PC-9 (cell line): ENCODE results near the gene SYNGR4. TPM values are rescaled to one million over a fixed set of nuclear protein-coding genes. Genes with fewer than 3 reads are reported as not detected.

Experiments used
- BruUV-seq: library from RNA; stranded (reverse); fragments of 400-500 nt; replicated peaks from 2 replicates; lab custom pipeline; 2021; lab: Mats Ljungman, UMichigan
- CTCF ChIA-PET: fragments of 300-600 bp; sonication (Branson Sonifier 250); formaldehyde crosslinking; loops from one replicate; lab custom pipeline; 2022; ENCODE audit warnings: antibody characterized with exemption; lab: Charles Lee
- POLR2A ChIA-PET: fragments of 300-600 bp; sonication (Branson Sonifier 250); formaldehyde crosslinking; loops from one replicate; lab custom pipeline; 2022; ENCODE audit warnings: antibody characterized with exemption; ENCODE audit not compliant: unreplicated experiment; lab: Charles Lee
- DNase-seq, 2 experiments: peaks; one replicate each; pipeline versions ENCODE4 v3.0.0 to v3.0.0-alpha.2; 2015 to 2022; ENCODE audit warnings: mixed read lengths in 1 of 2
- H2AFZ ChIP-seq: fragments of 200-600 bp; sonication (generic); 2 replicates; pipeline ENCODE4 v1.8.1; 2017; ENCODE audit warnings: antibody characterized with exemption
- H3F3A ChIP-seq: fragments of 200-600 bp; sonication (generic); 2 replicates; pipeline ENCODE4 v1.8.1; 2017; ENCODE audit warnings: antibody characterized with exemption, mild to moderate bottlenecking, low read depth; ENCODE audit not compliant: insufficient read depth
- H3K27ac ChIP-seq: fragments of 200-600 bp; sonication (generic); 2 replicates; pipeline ENCODE4 v1.6.1; 2016; ENCODE audit warnings: mixed run types
- H3K27me3 ChIP-seq: fragments of 200-600 bp; sonication (generic); 2 replicates; pipeline ENCODE4 v1.6.1; 2016; ENCODE audit warnings: low read depth, mixed run types; ENCODE audit not compliant: insufficient read depth
- H3K36me3 ChIP-seq: fragments of 200-600 bp; sonication (generic); 2 replicates; pipeline ENCODE4 v1.6.1; 2016; ENCODE audit warnings: low read depth, mixed run types
- H3K4me1 ChIP-seq: fragments of 200-600 bp; sonication (generic); replicated peaks from 2 replicates; pipeline ENCODE4 v1.6.1; 2016; ENCODE audit warnings: mixed run types; ENCODE audit not compliant: insufficient read depth
- H3K4me2 ChIP-seq: fragments of 200-600 bp; sonication (generic); 2 replicates; pipeline ENCODE4 v1.6.1; 2017; ENCODE audit warnings: mixed run types
- H3K4me3 ChIP-seq: fragments of 200-600 bp; sonication (generic); 2 replicates; pipeline ENCODE4 v1.6.1; 2016; ENCODE audit warnings: mixed run types
- H3K79me2 ChIP-seq: fragments of 200-600 bp; sonication (generic); 2 replicates; pipeline ENCODE4 v1.6.1; 2017; ENCODE audit warnings: low read depth, mixed run types
- H3K9me2 ChIP-seq: fragments of 200-600 bp; sonication (generic); 2 replicates; pipeline ENCODE4 v1.8.1; 2017; ENCODE audit warnings: mild to moderate bottlenecking; ENCODE audit not compliant: insufficient read depth
- H3K9me3 ChIP-seq: fragments of 200-600 bp; sonication (generic); 2 replicates; pipeline ENCODE4 v1.8.1; 2016; ENCODE audit warnings: low read depth; ENCODE audit not compliant: insufficient read depth
- H4K20me1 ChIP-seq: fragments of 200-600 bp; sonication (generic); 2 replicates; pipeline ENCODE4 v1.8.1; 2017; ENCODE audit not compliant: insufficient read depth
- CTCF ChIP-seq: fragments of 200-600 bp; sonication (generic); conservative IDR thresholded peaks from 2 replicates; pipeline ENCODE4 v1.6.1; 2017; ENCODE audit warnings: mixed run types, antibody characterized with exemption, mild to moderate bottlenecking, moderate library complexity
- EZH2 ChIP-seq: fragments of 200-600 bp; sonication (generic); IDR thresholded peaks from 2 replicates; pipeline ENCODE4 v1.8.0; 2017; ENCODE audit warnings: antibody characterized with exemption, low read depth
- intact Hi-C: fragments of 100-400 bp; cut with micrococcal nuclease; formaldehyde crosslinking; loops from one replicate; pipeline ENCODE4 v1.10.0; 2022; ENCODE audit not compliant: unreplicated experiment
- total RNA-seq: library from RNA; stranded (reverse); gene quantifications from 2 replicates; pipeline ENCODE4 v1.2.3, GENCODE V29; 2021

SYNGR4 gene
- total RNA-seq, 1 experiment from 2014 or later = 1.3 TPM

- Histone ChIP-seq H2AFZ (no peak overlapping the region), H3F3A (peaks cover 49% of the 10 kb centered on the region), H3K9me3 (no peaks in the 10 kb centered on the region), H3K4me2 (no peak overlapping the region), H4K20me1 (peaks cover 24% of the 10 kb centered on the region), H3K27ac (no peak overlapping the region), H3K4me3 (no peak overlapping the region), H3K4me1 (no peaks in the 10 kb centered on the region), H3K79me2 (peaks cover 26% of the 10 kb centered on the region), H3K9me2 (no peaks in the 10 kb centered on the region), H3K27me3 (no peaks in the 10 kb centered on the region), H3K36me3 (peaks cover 45% of the 10 kb centered on the region)
- BruUV-seq = no TSS peak
- no peak for TF ChIP-seq EZH2
- no peak for TF ChIP-seq CTCF
- intact Hi-C loops = no loop called here
- DNase-seq = no peak
- ChIA-PET CTCF (interaction anchor here (0.5 kb wide), 1 partner anchor 256 kb away, joined by 3 read pairs; no protein-coding TSS in a partner anchor), POLR2A (no interaction called here)
These were observed 21.4 kb downstream of the SYNGR4 start for GRCh38 chr19:48385461-48386087.

GRCh38 chr19:48386981-48387380, 22.8 kb downstream of the SYNGR4 start:
- Histone ChIP-seq H3F3A (peaks cover 45% of the 10 kb centered on the region), H3K79me2 (peaks cover 34% of the 10 kb centered on the region), H3K4me2 (no peak overlapping the region), H3K4me3 (no peak overlapping the region), H3K36me3 (peaks cover 45% of the 10 kb centered on the region), H3K27me3 (no peaks in the 10 kb centered on the region), H3K9me2 (no peaks in the 10 kb centered on the region), H3K27ac (no peak overlapping the region), H2AFZ (no peak overlapping the region), H3K4me1 (no peaks in the 10 kb centered on the region), H4K20me1 (peaks cover 24% of the 10 kb centered on the region), H3K9me3 (no peaks in the 10 kb centered on the region)
- ChIA-PET POLR2A (no interaction called here), CTCF (interaction anchor here (0.7 kb wide), 1 partner anchor 278 kb away, joined by 10 read pairs; no protein-coding TSS in a partner anchor)
- intact Hi-C loops = no loop called here
- no peak for DNase-seq
- TF ChIP-seq EZH2 (no peak), CTCF (no peak)
- no TSS peak for BruUV-seq

DNA sequence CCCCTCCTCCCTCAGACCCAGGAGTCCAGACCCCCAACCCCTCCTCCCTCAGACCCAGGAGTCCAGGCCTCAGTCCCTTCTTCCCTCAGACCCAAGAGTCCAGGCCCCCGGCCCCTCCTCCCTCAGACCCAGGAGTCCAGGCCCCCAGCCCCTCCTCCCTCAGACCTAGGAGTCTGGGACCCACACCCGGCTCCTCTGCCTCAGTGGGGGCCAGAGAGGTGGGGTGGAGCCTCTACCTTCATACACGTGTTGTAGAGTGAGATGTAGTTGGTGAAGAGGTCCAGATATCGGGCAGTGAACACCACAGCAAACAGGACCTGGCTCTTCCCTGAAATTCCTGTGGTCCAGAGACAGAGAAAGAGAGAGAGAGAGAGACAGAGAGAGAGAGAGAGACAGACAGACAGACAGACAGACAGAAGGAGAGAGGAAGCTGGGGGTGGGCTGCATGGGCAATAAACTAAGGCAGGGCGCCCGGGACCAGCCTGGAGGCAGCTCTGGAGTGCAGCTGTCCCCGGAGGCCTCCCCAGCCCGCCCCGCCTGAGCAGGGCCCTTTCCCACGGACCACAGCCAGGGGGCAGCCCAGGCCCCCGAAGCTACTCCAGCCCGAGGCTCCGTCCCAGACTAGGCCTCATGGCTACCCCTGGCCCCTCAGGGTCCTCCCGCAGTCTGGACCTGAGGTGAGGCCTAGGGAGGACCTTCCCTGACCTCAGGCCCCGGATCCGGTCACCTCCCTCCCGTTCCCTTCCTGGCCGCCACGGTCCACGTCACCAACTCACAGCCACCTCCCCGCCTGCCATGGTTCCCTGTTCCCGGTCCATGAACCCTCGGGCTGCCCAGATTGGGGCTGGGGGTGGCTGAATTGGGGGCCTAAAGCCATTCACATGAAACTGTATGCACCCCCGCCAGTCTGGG, 26.3 kb downstream of the SYNGR4 start:
- peak overlapping the region; percentile 58 for H3K27ac ChIP-seq
- H3K4me3 ChIP-seq = peak overlapping the region; percentile 91
- peak in 1 of 2 experiments; percentile 56 for DNase-seq
- TSS peak; percentile 45 for BruUV-seq
- peaks cover 43% of the 10 kb centered on the region for H3F3A ChIP-seq
- no peaks in the 10 kb centered on the region for H3K9me3 ChIP-seq
- peaks cover 34% of the 10 kb centered on the region for H3K79me2 ChIP-seq
- peak overlapping the region; percentile 75 for H2AFZ ChIP-seq
- TF ChIP-seq CTCF (peak; percentile 77), EZH2 (no peak)
- H3K27me3 ChIP-seq = peaks cover 11% of the 10 kb centered on the region
- peaks cover 20% of the 10 kb centered on the region for H4K20me1 ChIP-seq
- POLR2A ChIA-PET = interaction anchor here (0.6 to 1.5 kb wide), 3 partner anchors 13 to 103 kb away, joined by 7 to 22 read pairs (median 8); partner anchors contain the start of genes SYNGR4 and TMEM143
- peak overlapping the region; percentile 99 for H3K4me2 ChIP-seq
- H3K4me1 ChIP-seq = no peaks in the 10 kb centered on the region
- CTCF ChIA-PET = interaction anchor here (1.1 to 1.6 kb wide), 5 partner anchors 55 to 199 kb away, joined by 3 to 30 read pairs (median 4); no protein-coding TSS in a partner anchor
- no peaks in the 10 kb centered on the region for H3K9me2 ChIP-seq
- peaks cover 30% of the 10 kb centered on the region for H3K36me3 ChIP-seq
- intact Hi-C loops = loop anchor here (1.0 to 5.0 kb wide), 3 partner anchors 26 to 123 kb away; partner anchors contain the start of gene SYNGR4
